Kidney glomerular epithelial cell (primary cell): ENCODE measurements around the gene KIRREL3.

Source experiments
- DNase-seq: peaks from one replicate; lab custom pipeline; 2025; lab: John Stamatoyannopoulos, UW

KIRREL3 gene

DNA sequence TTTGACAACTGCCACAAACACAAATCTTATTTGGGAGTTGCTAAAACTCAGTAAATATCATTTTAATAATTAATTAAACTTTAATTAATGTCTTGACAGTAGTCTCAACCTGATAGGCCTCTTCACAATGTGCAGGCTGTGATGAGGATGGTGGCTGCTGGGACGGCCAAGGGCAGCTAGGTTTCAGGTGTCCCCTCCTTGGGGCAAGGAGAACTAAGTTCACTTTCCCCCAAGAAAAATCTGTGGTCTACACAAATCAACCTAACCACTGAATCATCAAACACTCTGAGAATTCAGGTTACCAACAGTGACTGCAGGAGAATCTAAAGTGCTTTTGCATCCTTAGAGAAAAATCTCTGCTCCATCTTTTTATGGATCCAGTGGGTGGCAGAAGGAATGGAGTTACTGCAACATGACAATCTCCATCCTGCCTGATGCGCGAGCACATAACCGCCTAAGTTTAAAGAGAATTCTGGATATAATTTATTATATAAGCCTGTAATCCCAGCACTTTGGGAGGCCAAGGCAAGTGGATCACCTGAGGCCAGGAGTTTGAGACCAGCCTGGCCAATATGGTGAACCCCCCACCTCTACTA, 289.7 kb downstream of the KIRREL3 start:
- no peak for DNase-seq

DNA sequence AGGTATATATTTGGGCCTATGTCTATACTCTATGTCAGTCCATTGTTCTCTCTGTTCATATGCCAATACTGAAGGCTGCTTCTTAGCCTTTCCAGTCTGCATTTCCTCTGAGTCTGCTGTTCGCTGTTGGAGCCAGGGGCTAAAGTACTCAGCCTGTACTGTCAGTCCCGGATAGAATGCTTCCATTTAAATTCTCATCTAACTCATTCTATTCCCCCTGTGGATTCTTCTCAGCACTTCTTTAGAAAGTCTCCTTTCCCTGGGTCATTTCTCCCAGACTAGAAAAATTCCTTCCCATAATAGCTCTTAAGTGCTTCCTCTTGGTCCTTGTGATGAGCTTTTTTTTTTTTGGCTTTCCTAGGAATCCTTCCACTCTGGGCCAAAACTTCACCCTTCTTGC, 293.1 kb downstream of the KIRREL3 start:
- no peak for DNase-seq

DNA sequence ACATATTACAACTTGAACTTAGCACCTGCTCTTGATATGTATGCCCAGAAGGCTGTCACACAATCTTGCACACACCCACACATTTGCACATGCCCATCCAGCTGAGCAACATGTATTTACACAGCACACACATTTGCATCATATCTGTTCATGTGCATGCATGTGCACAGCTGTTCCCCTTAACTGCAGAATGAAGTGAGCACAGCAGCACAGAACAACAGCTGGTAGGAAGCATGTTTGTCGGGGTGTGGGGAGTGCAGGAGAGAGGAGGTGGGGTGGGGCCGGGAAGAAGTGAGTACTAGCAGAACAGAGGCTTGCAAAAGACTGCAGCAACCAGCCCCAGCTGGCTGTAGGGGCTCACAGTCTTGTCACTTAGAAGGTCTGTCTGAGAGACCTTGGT, 296.5 kb downstream of the KIRREL3 start:
- no peak for DNase-seq

DNA sequence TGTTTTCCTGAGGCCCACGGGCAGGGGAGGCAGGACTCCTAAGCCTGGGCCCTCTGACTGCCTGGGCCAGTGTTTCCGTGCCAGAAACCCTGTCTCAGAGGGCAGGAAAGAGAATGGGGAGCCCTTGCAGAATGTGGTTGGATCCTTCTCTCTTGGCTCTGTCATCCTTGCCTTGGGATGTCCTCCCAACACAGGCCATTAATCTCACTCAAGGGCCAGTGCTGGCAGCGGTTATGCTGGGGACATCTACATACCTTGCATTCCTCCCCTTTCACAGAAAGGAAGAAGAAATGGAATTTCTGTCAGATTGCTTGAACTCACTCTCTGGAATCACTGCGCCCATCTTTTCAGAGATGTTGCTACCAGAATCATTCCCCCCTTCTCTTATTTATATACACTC, 296.9 kb downstream of the KIRREL3 start:
- no peak for DNase-seq

DNA sequence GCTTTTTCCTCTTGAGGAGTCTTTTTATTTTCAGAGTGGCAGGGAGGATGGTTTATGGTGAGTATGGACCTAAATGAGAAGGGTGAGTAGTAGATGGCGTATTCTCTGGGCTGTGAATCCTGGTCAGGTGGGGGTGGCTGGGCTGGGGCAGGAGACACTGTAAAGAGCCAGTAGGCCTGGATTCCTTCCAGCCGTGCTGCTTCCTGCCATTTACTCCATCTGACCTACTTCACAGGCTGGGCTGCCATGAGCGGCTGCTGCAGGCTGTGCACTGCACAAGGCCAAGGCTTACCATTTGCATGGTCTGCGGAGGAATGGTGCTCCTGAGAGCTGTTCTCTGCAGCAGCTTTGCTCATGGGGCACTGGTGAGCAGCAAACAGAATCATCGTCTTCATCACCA, 297.6 kb downstream of the KIRREL3 start:
- DNase-seq = no peak

DNA sequence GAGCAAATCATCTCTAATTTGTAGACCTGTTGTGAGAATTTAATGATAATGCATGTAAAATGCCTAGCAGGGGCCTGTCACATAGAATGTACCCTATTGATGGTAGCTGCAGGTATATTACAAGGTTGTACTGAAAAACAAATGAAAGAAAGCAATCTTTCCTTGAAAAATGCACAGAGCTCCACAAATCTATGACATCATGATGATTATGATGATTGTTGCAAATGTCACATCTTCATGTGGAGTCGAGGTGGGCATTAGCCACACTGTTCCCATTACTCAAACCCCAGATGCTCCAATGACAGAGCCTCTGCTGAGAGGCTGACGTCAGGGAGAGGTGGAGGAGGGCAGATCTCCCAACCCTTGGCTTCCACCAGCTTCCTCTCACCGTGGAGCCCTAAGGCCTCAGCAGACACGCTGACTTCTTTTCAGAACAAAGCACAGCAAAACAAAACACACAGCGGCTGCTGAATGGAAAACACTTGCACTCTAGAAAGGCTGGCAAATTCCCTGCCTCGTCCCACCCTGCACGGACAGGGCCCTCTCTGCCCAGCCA, 298.3 kb downstream of the KIRREL3 start:
- no peak for DNase-seq

DNA sequence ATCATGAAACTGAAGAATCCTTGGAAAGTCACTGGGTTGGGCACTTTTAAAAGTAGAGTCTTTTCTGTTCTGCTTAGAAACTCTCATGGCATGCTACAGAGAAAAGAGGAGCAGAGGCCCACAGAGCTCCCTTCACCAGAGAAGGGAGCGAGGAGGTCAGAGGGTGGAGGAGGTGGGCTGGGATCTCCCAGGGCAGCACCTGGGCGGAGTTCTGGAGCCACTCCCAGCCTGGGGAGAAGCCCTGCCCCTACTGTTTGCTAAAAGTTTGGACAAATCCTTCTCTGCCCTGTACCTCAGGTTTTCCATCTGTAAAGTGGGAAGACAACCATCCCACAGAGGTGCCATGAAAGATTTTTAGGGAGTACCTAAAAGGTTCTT, 299.1 kb downstream of the KIRREL3 start:
- no peak for DNase-seq

DNA sequence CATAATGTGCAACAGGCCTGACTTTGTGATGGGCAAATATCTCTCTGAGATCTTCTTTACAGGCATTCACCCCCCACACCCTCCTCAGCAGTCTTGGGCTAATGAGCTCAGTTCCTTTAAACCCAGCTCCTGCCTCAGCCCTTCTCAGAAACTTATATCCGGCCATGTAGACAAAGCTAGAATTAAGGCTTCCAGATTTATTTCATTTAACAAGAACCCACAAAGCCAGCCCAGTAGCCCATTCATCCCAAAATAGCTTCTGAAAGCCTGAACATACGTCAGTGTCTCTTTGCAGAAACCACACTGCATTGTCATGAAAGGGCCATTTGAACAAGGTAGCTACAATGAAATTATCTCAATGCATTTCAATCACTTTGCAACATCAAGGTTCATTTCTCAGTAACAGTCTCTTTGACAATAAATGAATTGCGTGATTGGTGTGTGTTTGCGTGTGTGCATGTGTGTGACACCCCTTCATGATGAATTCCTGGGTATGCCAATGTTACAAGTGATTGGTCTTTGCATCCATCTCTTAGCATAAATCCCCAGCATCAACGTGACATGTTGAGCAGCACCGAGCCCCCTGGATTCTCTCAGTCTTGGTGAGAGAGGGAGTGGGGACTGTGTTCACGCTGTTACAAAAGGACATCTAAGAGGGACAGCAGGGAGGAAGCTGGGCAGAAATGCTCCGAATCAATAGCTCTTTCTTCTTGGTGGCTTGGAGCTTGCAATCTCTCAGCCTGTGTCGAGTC, 299.6 kb downstream of the KIRREL3 start:
- no peak for DNase-seq

DNA sequence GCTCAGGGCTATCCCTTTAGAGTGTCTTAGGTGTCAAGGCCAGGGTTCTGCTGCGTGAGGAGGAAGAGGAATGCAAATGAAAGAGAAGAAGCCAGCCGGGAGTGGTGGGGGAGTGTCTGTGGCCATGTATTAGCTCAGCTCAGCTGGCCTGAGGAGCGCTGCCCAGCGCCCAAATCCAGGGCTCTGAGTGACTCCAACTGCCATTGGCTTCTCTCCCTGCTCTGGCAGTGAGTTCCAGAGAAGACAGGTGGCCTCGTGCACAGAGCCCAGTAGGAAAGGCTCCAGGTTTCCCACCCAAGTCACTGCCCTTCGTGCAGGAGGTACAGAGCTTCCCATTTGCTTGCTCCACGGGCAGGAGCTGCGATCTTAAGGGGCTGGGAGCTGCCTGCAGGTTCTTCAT, 302.0 kb downstream of the KIRREL3 start:
- no peak for DNase-seq

DNA sequence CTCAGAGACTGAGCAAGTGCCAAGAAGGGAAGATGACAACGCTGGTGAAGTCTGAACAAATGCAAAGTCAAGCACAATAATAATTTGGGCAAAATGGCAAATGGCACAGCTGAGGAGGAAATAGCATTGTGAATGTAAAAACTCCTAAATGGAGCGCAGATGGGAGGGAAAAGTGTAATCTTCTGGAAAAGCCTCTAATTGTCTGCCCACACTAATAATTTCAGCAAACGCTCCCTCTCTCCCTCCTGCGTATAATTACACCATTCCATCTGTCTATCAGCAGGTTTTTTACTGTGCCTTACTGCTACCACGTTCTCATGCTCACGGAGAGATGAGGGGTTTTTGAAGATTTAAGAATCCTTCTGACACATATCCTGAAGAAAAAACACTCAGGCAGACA, 302.6 kb downstream of the KIRREL3 start:
- DNase-seq = no peak

DNA sequence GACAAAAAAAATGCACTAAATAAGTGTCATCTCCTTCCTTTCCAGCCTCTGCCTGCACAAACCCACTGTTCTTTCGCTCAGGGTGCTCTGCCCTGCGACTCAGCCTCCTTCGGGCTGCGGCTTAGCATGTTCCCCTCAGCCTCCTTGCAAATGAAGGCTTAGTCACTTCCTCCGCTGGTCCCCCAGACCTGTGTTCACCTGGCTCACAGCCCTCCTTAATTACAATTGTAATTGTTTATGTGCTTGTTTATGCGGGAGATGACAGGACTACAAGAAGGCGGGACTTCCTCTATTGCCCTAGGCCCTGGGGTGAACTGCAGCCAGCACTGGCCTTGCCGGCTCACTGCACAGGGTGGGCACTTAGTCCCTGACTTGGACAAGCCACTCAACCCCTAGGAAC, 303.6 kb downstream of the KIRREL3 start:
- DNase-seq = no peak

DNA sequence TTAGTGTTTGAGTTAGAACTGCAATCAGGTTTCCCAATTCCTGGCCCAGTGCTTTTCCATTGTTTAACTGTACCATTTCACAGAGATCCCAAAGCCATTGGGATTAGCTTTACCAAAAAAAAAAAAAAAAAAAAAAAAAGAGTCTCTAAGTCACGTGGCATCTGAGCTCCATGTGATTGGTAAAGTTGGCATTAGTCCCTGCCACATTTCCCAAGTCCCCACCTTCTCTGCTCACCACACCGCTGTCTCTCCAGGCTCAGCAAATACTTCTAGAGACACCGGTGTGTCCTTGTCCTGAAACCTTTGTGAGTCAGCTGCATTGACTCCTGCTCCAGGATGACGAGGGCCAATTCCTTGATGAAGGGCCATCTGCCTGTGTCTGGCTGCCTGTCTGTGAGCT, 305.3 kb downstream of the KIRREL3 start:
- DNase-seq = no peak

DNA sequence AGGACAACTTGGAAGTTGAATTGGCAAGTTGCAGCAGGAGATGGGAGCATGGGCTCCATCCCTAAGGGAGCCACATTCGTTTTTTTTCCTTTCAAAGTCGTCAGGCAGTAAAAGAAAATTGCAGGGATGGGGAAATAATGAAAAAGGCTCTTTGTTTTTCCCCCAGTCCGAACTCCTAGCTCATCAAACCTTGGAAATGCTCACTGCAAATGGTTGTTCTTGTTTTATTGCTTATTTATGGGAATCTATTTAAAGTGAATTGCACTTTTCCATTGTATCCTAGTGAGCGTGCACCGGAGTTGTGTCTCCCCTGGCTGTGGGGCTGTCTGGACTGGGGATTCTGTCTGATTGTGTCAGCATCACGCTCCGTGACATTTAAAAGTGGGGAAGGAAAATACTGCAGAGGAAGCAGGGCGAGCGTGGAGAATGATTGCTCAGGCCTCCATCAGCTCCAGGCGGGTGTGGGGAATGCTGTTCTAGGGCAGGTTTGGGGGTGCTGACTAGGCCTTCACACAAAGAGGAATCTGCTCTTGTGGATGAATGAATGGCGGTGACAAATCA, 306.4 kb downstream of the KIRREL3 start:
- no peak for DNase-seq

DNA sequence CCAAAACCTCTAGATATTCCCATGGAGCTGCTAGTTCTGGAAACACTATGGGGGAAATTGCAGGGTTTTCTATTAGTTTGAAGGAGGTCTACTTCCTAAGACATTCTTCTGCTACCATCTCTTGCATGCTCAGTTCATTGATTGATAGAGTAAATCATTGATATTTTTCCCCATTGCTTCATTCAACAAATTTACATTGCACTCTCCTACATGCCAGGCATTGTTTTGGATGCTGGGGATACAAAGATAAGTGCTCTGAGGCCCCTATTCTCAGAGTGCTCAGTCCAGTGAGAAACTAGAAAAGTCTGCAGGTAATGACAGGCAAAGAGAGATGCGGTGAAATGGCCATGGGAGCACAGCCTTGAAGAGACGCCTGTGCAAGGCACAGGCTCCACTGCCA, 313.1 kb downstream of the KIRREL3 start:
- no peak for DNase-seq

DNA sequence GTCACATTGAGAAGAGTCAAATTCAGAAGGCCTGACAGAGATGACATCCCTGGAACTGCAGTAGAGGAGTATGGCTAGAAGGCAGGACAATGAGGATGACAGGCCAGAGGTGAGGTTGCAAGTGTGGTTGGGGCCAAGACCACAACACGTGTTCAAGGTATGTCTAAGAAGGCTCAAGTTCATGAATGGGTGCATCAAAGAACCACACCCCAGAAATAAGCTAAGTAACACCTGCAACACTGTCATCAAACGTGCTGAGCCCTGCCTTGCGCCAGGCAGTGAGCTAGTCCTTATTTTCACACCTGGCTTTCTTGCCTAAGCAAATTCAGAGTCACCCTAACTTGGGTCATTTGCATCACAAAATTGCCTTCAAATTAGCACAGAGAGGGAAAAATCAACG, 313.6 kb downstream of the KIRREL3 start:
- no peak for DNase-seq

DNA sequence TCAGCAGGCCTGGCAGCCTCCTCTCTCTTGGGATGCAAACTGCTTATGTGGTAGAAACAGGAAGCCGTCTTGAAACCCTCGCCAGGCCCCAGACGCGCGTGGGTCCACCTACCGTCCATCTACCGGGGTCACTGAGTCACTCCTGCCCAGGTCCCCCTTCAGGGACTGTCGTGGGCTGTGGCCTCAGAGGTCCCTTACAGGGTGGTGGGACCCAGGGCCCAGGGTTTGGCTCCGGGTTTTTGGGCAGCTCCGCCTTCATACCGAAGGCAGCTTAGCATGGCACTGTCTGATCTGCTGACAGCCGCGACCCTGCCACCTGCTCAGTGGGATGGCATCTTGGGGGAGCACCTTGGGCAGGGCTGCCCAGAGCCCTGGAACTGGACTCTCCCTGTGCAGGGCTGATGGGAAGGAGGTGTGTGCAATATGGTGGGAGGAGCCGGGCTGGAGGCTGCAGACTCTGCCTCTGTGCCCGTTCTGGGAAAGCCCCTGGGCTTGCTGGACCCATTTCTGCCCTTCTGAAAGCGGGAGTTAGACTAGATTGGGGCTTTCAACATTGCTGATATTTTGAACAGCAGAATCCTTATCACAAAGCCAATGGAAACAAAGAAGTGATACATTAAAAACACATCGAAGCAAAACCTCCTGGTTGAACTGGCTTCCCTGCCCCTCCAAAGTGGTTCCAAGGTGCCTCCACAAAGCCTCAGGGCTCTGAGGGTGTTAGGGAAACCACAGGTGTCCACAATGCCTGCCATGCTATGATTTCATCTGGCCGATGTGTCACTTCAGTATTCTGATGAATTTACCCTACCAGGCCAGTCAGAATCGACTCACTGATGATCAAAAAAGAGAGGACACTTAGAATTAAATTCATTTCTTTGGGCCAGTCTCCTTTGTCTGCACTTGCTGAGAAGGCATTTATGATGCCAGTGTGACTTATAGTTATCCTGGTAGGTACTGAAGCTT, 316.5 kb downstream of the KIRREL3 start:
- no peak for DNase-seq

DNA sequence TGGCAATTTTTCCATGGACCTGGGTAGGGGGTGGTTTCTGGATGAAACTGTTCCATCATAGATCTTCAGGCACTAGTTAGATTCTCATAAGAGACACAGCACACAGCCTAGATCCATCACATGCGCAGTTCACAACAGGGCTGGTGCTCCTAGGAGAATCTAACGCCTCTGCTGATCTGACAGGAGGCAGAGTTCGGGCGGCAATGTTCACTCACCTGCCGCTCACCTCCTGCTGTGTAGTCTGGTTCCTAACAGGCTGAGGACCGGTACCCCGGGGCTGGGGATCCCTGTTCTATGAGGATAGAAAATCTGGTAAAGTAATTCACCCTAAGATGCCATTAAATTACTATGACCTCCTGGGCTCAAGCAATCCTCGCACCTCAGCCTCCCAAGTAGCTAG, 318.0 kb downstream of the KIRREL3 start:
- no peak for DNase-seq

DNA sequence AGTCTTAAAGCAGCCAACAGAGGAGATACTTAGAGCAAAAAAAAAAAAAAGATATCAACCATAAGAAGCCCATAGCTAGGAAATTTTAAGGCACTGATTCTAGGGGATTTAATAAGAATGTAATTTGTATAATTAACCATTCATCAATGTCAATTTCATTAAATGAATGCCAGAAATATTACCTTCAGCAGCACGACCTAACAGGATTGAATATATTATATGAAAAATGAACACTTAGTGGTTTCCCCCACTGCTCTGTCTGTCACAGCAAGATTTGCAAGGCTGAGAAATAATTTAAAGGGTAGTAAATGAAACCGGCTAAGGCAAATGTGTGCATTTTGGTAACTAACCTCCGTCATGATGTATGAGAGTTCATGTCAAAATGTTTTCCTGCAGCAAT, 319.9 kb downstream of the KIRREL3 start:
- no peak for DNase-seq

DNA sequence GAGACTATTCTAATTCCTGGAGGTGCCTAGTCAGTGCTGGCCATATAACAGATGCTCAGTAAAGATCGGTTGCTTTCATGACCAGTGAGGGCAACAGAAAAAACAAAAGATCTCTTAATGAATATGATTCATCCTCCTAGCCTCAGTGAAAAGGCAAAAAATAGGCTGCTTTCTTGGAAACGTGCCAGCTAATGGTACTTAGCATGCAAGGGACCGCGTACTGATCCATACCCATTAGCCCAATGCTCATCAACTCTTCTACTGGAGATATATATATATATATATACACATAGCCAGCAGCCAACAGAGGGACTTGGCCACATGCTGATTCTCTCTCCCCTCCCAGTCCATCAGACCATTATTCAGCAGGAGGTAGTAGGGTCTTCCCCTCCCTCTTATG, 320.4 kb downstream of the KIRREL3 start:
- no peak for DNase-seq

DNA sequence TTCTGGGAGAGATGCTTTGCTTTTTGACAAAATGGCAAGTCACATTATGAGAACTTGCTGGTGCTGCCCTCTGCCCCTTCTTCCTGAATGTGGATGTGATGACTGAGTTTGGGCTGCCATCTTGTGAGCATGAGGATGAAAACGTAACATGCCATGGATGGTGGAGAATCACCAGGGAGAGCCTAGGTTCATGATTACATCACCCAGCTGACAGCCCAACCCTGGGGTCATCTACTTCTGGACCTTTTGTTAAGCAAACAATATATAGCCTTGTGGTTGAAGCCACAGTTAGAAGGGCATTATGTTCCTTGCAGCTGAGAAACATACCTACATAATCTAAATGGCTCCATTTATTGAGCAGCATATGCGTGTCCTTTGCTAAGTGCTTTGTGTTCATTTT, 321.5 kb downstream of the KIRREL3 start:
- DNase-seq = no peak

DNA sequence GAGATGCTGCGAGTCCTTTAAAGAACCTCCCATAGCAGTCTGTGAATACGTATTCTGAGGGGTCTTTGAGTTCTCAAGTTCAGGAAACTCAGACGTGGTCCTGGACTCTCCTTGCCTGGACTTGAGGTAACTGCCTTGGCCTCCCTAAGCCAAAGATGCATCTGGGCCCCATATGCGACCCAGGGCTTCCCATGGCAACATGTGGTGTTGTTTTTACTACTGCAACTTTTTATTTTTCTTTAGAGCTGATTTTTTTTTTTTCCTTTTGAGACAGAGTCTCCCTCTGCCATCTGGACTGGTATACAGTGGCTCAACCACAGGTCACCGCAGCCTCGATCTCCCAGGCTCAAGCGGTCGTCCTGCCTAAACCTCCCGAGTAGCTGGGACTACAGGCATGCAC, 324.0 kb downstream of the KIRREL3 start:
- DNase-seq = no peak

DNA sequence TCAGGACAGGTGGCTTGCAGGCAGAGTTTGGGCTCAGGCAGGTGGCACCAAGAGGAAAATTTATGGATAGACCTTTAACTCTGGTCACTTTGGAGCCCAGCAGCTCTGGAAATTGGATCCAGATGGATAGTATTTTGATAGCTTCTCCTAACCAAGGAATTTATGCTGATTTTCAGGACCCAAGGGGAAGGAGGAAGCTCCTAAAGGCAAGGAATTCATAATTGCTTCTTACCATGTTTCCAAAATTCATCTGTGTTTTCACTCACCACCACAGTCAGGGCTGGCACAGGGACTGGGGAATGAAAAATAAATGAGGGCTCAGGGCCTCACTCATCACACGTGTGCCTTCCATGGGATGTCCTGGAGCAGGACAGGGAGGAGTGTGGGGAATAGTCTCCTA, 327.3 kb downstream of the KIRREL3 start:
- DNase-seq = no peak
